PC-3 (cell line): ENCODE measurements around the gene TMEM129. TPM values are rescaled to one million over a fixed set of nuclear protein-coding genes. Genes with fewer than 3 reads are reported as not detected.
"Not testable (repeated sequence)": the region's sequence is repeated elsewhere in the genome, so short reads cannot be mapped to it uniquely, and the experiment has no call there.

Experiments
- ATAC-seq: fragments of 200-7000 bp; cut with Tn5 transposase; 2 replicates; pipeline ENCODE4 v1.9.1; 2020; ENCODE audit warnings: mild to moderate bottlenecking, moderate library complexity
- BruUV-seq: library from RNA; stranded (reverse); fragments of 400-500 nt; replicated peaks from 2 replicates; lab custom pipeline; 2021; lab: Mats Ljungman, UMichigan
- CTCF ChIA-PET: fragments of 300-600 bp; sonication (Branson Sonifier 250); formaldehyde crosslinking; loops from one replicate; lab custom pipeline; 2022; ENCODE audit warnings: antibody characterized with exemption; lab: Charles Lee
- POLR2A ChIA-PET: fragments of 300-600 bp; sonication (Branson Sonifier 250); formaldehyde crosslinking; loops from one replicate; lab custom pipeline; 2022; ENCODE audit warnings: antibody characterized with exemption; ENCODE audit not compliant: unreplicated experiment; lab: Charles Lee
- DNase-seq: peaks from one replicate; pipeline ENCODE4 v3.0.0-alpha.2; 2015
- H2AFZ ChIP-seq: fragments of 300-600 bp; sonication (generic); 2 replicates; pipeline ENCODE4 v1.6.0; 2016; ENCODE audit warnings: antibody characterized with exemption, low read length
- H3F3A ChIP-seq: fragments of 300-600 bp; sonication (generic); one replicate; pipeline ENCODE4 v1.6.0; 2017; ENCODE audit warnings: antibody characterized with exemption, low read length, control low read depth, mild to moderate bottlenecking; ENCODE audit not compliant: unreplicated experiment
- H3K27ac ChIP-seq: fragments of 300-600 bp; sonication (generic); 2 replicates; pipeline ENCODE4 v1.5.1; 2016; ENCODE audit warnings: mild to moderate bottlenecking, low read length
- H3K27me3 ChIP-seq: fragments of 300-600 bp; sonication (generic); 2 replicates; pipeline ENCODE4 v1.6.1; 2016; ENCODE audit warnings: low read length, mixed read lengths
- H3K36me3 ChIP-seq: fragments of 300-600 bp; sonication (generic); 2 replicates; pipeline ENCODE4 v1.6.1; 2016; ENCODE audit warnings: low read depth, mixed run types, low read length, mixed read lengths
- H3K4me1 ChIP-seq: fragments of 300-600 bp; sonication (generic); 2 replicates; pipeline ENCODE4 v1.5.1; 2016; ENCODE audit warnings: low read length; ENCODE audit not compliant: insufficient read depth
- H3K4me2 ChIP-seq: fragments of 300-600 bp; sonication (generic); 2 replicates; pipeline ENCODE4 v1.6.0; 2016; ENCODE audit warnings: low read length
- H3K4me3 ChIP-seq: fragments of 300-600 bp; sonication (generic); 2 replicates; pipeline ENCODE4 v1.5.1; 2016; ENCODE audit warnings: mild to moderate bottlenecking, low read length, mixed read lengths
- H3K79me2 ChIP-seq: fragments of 300-600 bp; sonication (generic); 2 replicates; pipeline ENCODE4 v1.6.1; 2017; ENCODE audit warnings: low read length, mixed read lengths
- H3K9ac ChIP-seq: fragments of 300-600 bp; sonication (generic); 2 replicates; pipeline ENCODE4 v1.6.0; 2016; ENCODE audit warnings: mild to moderate bottlenecking, low read length
- H3K9me2 ChIP-seq: fragments of 300-600 bp; sonication (generic); replicated peaks from 2 replicates; pipeline ENCODE4 v1.6.1; 2016; ENCODE audit warnings: mixed run types, low read length, mixed read lengths
- H3K9me3 ChIP-seq: fragments of 300-600 bp; sonication (generic); 2 replicates; pipeline ENCODE4 v1.6.1; 2016; ENCODE audit warnings: low read length, mixed read lengths
- H4K20me1 ChIP-seq: fragments of 300-600 bp; sonication (generic); 2 replicates; pipeline ENCODE4 v1.6.1; 2016; ENCODE audit warnings: low read length, mixed read lengths
- EZH2 ChIP-seq: fragments of 300-600 bp; sonication (generic); IDR thresholded peaks from one replicate; pipeline ENCODE4 v1.6.1; 2017; ENCODE audit warnings: antibody characterized with exemption, mild to moderate bottlenecking, low read length; ENCODE audit not compliant: unreplicated experiment
- EZH2phosphoT487 ChIP-seq: fragments of 300-600 bp; sonication (generic); IDR thresholded peaks from 2 replicates; pipeline ENCODE4 v1.6.1; 2018; ENCODE audit warnings: mild to moderate bottlenecking, antibody characterized with exemption, low read length, borderline replicate concordance
- intact Hi-C: fragments of 100-400 bp; cut with micrococcal nuclease; formaldehyde crosslinking; loops from 2 replicates; pipeline ENCODE4 v1.9.0; 2023
- total RNA-seq: library from RNA; depleted of rRNA; stranded (reverse); fragments of >200 nt; gene quantifications from 2 replicates; pipeline ENCODE4 v1.2.3, GENCODE V29; 2014
- TF ChIP-seq, protein P1 (sequence below): fragments of 300-600 bp; sonication (generic); conservative IDR thresholded peaks from 2 replicates; pipeline ENCODE4 v1.5.1; 2017; ENCODE audit warnings: antibody characterized with exemption, low read depth, mild to moderate bottlenecking, low read length

TMEM129 gene
- total RNA-seq, 1 experiment from 2014 or later, result 28.6 TPM

DNA sequence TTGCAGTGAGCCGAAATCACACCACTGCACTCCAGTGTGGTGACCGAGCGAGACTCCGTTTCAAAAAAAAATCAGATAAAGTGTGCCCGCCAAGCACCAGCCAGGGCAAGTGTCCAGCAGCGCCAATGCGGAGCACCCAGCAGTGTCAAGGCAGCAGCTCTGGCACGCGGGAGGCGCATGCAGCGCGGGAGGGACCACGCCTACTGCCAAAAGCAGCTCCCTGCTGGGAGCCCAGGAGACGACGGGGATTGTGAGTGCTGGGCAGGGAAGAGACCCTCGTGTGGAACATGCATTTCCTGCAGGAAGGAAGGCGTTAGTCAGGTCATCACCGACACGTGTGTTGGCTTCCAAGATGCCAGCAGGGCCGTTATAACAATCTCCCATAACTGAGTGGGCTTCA is 47.5 kb downstream of the TMEM129 start:
- H3K4me1 ChIP-seq, result no peaks in the 10 kb centered on the region
- H3F3A ChIP-seq, result no peaks in the 10 kb centered on the region
- H3K27me3 ChIP-seq, result no peaks in the 10 kb centered on the region
- H3K27ac ChIP-seq, result no peak overlapping the region
- BruUV-seq, result no TSS peak
- no peaks in the 10 kb centered on the region for H3K9me2 ChIP-seq
- no peaks in the 10 kb centered on the region for H3K36me3 ChIP-seq
- no peak overlapping the region for H3K4me3 ChIP-seq
- no peaks in the 10 kb centered on the region for H4K20me1 ChIP-seq
- no peak overlapping the region for H3K9ac ChIP-seq
- ATAC-seq (no peak), DNase-seq (no peak)
- ChIA-PET POLR2A (no interaction called here), CTCF (no interaction called here)
- intact Hi-C loops, result no loop called here
- H3K4me2 ChIP-seq, result no peak overlapping the region
- TF ChIP-seq, protein P1, sequence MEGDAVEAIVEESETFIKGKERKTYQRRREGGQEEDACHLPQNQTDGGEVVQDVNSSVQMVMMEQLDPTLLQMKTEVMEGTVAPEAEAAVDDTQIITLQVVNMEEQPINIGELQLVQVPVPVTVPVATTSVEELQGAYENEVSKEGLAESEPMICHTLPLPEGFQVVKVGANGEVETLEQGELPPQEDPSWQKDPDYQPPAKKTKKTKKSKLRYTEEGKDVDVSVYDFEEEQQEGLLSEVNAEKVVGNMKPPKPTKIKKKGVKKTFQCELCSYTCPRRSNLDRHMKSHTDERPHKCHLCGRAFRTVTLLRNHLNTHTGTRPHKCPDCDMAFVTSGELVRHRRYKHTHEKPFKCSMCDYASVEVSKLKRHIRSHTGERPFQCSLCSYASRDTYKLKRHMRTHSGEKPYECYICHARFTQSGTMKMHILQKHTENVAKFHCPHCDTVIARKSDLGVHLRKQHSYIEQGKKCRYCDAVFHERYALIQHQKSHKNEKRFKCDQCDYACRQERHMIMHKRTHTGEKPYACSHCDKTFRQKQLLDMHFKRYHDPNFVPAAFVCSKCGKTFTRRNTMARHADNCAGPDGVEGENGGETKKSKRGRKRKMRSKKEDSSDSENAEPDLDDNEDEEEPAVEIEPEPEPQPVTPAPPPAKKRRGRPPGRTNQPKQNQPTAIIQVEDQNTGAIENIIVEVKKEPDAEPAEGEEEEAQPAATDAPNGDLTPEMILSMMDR, result no peak
- TF ChIP-seq EZH2phosphoT487 (no peak), EZH2 (no peak)
- no peak overlapping the region for H2AFZ ChIP-seq
- H3K79me2 ChIP-seq, result no peaks in the 10 kb centered on the region
- no peaks in the 10 kb centered on the region for H3K9me3 ChIP-seq

DNA sequence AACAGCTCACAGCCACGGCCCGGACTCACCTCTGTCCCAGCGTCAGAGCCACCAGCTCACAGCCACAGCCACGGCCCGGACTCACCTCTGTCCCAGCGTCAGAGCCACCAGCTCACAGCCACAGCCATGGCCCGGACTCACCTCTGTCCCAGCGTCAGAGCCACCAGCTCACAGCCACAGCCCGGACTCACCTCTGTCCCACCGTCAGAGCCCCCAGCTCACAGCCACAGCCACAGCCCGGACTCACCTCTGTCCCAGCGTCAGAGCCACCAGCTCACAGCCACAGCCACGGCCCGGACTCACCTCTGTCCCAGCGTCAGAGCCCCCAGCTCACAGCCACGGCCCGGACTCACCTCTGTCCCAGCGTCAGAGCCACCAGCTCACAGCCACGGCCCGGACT is 50.1 kb downstream of the TMEM129 start:
- H3K36me3 ChIP-seq, H3K4me2 ChIP-seq, H3K27me3 ChIP-seq, H3K9me2 ChIP-seq, H3K9ac ChIP-seq, H2AFZ ChIP-seq, CTCF ChIA-PET, H3K27ac ChIP-seq, DNase-seq, H3K4me1 ChIP-seq, H4K20me1 ChIP-seq, H3K79me2 ChIP-seq, POLR2A ChIA-PET, H3F3A ChIP-seq, intact Hi-C loops, H3K4me3 ChIP-seq, ATAC-seq, BruUV-seq, H3K9me3 ChIP-seq: not testable (repeated sequence)

DNA sequence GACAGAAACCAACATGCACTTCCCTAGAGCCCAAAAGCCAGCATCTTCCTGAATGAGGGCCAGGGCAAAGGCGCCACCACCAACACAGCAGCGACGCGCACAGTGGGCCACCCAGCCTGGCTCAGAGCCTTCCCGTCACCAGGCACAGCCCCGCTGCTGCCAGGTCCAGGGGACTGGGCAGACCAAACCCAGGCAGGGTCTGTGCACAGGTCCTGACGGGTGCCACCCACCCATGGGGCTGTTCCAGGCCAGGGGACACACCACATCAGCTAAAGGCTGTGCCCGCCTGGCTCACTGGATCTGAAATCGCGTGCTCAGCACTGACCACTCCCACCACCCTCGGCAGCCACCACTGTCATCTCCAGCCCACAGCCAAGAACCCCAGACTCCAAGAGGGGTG is 50.8 kb downstream of the TMEM129 start:
- no peak overlapping the region for H3K4me2 ChIP-seq
- no peaks in the 10 kb centered on the region for H4K20me1 ChIP-seq
- ATAC-seq (no peak), DNase-seq (no peak)
- ChIA-PET POLR2A (no interaction called here), CTCF (no interaction called here)
- H3K4me3 ChIP-seq, result no peak overlapping the region
- no peaks in the 10 kb centered on the region for H3K9me2 ChIP-seq
- H2AFZ ChIP-seq, result no peak overlapping the region
- H3K36me3 ChIP-seq, result no peaks in the 10 kb centered on the region
- intact Hi-C loops, result no loop called here
- no TSS peak for BruUV-seq
- no peaks in the 10 kb centered on the region for H3K4me1 ChIP-seq
- H3F3A ChIP-seq, result no peaks in the 10 kb centered on the region
- no peaks in the 10 kb centered on the region for H3K79me2 ChIP-seq
- no peak overlapping the region for H3K9ac ChIP-seq
- H3K9me3 ChIP-seq, result no peaks in the 10 kb centered on the region
- H3K27me3 ChIP-seq, result no peaks in the 10 kb centered on the region
- TF ChIP-seq, protein P1, result no peak
- TF ChIP-seq EZH2phosphoT487, result no peak
- no peak for TF ChIP-seq EZH2
- no peak overlapping the region for H3K27ac ChIP-seq
